Aorta (tissue), 5 donors: Measurements from ENCODE around the gene SCAF11. TPM values are rescaled to one million over a fixed set of nuclear protein-coding genes. Genes with fewer than 3 reads are reported as not detected.

Experiments
- ATAC-seq: fragments of 200-7000 bp; cut with Tn5 transposase; one replicate; pipeline ENCODE4 v1.9.1; 2022; ENCODE audit warnings: moderate library complexity; ENCODE audit not compliant: low FRiP score
- DNase-seq, 2 donors: peaks; one replicate each; pipeline ENCODE4 v3.0.0-alpha.2; 2020
- H3K27ac ChIP-seq, 2 donors: one replicate each; pipeline ENCODE4 v1.5.1; 2013; ENCODE audit warnings: low read length in 2 of 2, mild to moderate bottlenecking in 2 of 2, moderate library complexity in 2 of 2, control low read depth in 1 of 2, inconsistent platforms in 1 of 2, low read depth in 1 of 2
- H3K27me3 ChIP-seq, 2 donors: one replicate each; pipeline ENCODE4 v1.6.1; 2013; ENCODE audit warnings: control low read depth in 1 of 2, low read length in 1 of 2, mild to moderate bottlenecking in 1 of 2, moderate library complexity in 1 of 2; ENCODE audit not compliant: insufficient read depth in 2 of 2, control insufficient read depth in 1 of 2
- H3K36me3 ChIP-seq, 2 donors: one replicate each; pipeline ENCODE4 v1.6.1; 2013; ENCODE audit warnings: control low read depth in 1 of 2, low read length in 1 of 2, mild to moderate bottlenecking in 1 of 2; ENCODE audit not compliant: insufficient read depth in 2 of 2, control insufficient read depth in 1 of 2
- H3K4me1 ChIP-seq, 2 donors: one replicate each; pipeline ENCODE4 v1.6.1; 2013; ENCODE audit warnings: low read length in 2 of 2, control low read depth in 1 of 2, mild to moderate bottlenecking in 1 of 2, moderate library complexity in 1 of 2; ENCODE audit not compliant: insufficient read depth in 2 of 2, control insufficient read depth in 1 of 2
- H3K4me3 ChIP-seq, 2 donors: one replicate each; pipeline ENCODE4 v1.5.1; 2013; ENCODE audit warnings: low read length in 2 of 2, control low read depth in 1 of 2, mild to moderate bottlenecking in 1 of 2
- H3K9me3 ChIP-seq: one replicate; pipeline ENCODE4 v1.6.1; 2013; ENCODE audit warnings: mild to moderate bottlenecking, low read length; ENCODE audit not compliant: control insufficient read depth
- WGBS, 2 donors: extraction: QIAGEN DNeasy Blood & Tissue Kit; methylation state at CpG; one replicate each; pipeline ENCODE4 v1.1.7; 2013; 5-methylcytosine and 5-hydroxymethylcytosine counted together
- intact Hi-C, 2 donors: fragments of 100-400 bp; cut with DNase I; formaldehyde crosslinking; loops; one replicate each; pipeline versions ENCODE4 v1.14.2 to v1.15.0; 2022
- polyA plus RNA-seq, 2 donors: library from polyadenylated mRNA; stranded (reverse); fragments of 200-250 nt; gene quantifications; one replicate each; pipeline ENCODE4 v1.2.3, GENCODE V29; 2013
- total RNA-seq, 2 donors: library from RNA; stranded (reverse); fragmentation: NEBNext Ultra II Directional; extraction: Animal tissue kit (Norgen Biotek cat#: 25700); gene quantifications; one replicate each; pipeline ENCODE4 v1.2.1, GENCODE V29; 2021
- donor health status: healthy with polysubstance abuse.
- donor health status: Bipolar disorder and iron deficiency.
- donor health status: DM: no; HTN: no; CAD: no.
- donor health status: DM: no; HTN: no; CAD: no.
- donor health status: DM: yes; HTN: yes; CAD: no.

Gene SCAF11
- total and polyA plus RNA-seq, 4 donors: 25.5 to 167 (median 87.4) TPM

DNA sequence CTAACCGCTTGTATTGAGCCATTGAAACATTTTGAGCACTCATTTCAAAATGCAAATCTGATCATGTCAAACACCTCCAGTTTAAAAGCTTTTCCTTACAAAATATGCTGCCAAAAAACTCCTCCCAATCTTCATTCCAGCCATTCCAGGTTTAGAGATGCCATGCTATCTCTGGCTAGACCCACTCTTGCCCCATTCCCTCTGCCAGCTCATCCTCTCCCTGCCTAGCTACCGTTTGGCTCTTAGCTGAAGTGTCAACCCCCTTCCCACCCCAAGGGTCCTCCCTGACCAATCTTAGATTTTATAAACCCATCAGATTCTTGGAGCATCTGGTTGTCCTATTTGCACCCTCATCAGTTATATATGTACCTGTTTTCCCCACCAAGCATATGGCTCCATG, 75.0 kb downstream of the SCAF11 start:
- Histone ChIP-seq H3K4me1 (no peaks in the 10 kb centered on the region), H3K27ac (no peak overlapping the region), H3K27me3 (no peaks in the 10 kb centered on the region), H3K4me3 (no peak overlapping the region), H3K9me3 (no peaks in the 10 kb centered on the region), H3K36me3 (no peaks in the 10 kb centered on the region)
- ATAC-seq (no peak), DNase-seq (no peak)
- WGBS, 2 donors: 89 to 93% methylated on average over 2 of the region's 2 CpGs
- intact Hi-C loops: no loop called here

DNA sequence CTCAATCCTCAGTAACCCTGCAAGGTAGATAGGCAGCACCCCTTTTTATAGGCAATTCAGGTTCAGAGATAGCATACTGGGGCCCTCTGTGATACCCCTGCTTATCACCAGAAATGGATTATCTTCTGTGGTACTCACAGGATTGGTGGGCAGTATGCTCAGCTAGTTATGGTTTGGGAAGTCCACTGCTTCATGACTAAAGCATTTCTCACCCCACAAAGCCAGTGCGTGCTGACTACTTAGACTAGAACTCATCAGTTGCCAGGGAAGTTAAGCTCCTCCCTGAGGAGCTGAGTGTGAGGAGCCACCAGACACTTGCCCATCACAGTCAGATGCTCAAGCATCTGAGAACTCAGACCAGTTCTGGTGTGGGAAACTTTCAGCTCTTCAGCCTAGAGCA, 76.3 kb downstream of the SCAF11 start:
- DNase-seq: no peak
- Histone ChIP-seq H3K36me3 (no peaks in the 10 kb centered on the region), H3K27ac (no peak overlapping the region), H3K4me3 (no peak overlapping the region), H3K4me1 (no peaks in the 10 kb centered on the region), H3K9me3 (no peaks in the 10 kb centered on the region), H3K27me3 (no peaks in the 10 kb centered on the region)
- intact Hi-C loops: no loop called here
- no peak for ATAC-seq
- WGBS, 2 donors: 20 to 39% methylated on average over 1 of the region's 1 CpG

DNA sequence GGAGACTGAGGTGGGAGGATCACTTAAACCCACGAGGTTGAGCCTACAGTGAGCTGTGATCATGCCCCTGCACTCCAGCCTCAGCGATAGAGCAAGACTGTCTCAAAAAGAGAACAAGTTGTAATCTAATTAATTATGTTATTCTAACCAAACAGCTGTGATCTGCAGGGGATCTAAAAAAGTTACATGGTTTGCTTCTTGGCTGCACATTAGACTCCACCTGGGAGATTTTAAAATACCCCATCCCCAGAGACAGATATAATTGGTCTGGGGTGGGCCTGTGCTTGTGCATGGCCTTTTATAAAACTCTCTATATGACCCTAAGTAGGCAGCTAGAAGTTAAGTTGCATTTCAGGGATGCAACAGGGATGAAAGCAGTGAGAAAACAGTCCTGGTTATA, 76.7 kb downstream of the SCAF11 start:
- Histone ChIP-seq H3K4me3 (no peak overlapping the region), H3K4me1 (no peaks in the 10 kb centered on the region), H3K27ac (no peak overlapping the region), H3K9me3 (no peaks in the 10 kb centered on the region), H3K36me3 (no peaks in the 10 kb centered on the region), H3K27me3 (no peaks in the 10 kb centered on the region)
- WGBS, 2 donors: 58 to 68% methylated on average over 2 of the region's 2 CpGs
- intact Hi-C loops: no loop called here
- DNase-seq (no peak), ATAC-seq (no peak)

DNA sequence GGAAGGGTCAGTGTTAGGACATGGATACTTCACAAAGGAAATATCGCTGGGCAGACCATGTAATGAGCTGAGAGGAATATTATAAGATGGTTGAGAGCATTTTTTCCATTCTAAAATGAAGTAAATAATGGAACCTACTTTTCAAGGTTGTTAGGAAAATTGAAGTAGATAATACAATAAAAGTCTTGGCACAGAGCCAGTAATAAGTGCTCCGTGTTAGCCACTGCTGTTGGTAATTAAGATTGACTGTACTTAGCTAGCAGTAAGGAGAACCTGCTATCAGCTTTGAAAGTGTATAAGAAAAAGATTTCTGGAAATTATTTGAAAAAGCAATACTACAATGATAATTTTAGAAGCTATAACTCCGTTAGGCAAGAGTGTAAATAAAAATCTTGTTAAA, 77.6 kb downstream of the SCAF11 start:
- H3K27me3 ChIP-seq: no peaks in the 10 kb centered on the region
- H3K36me3 ChIP-seq: no peaks in the 10 kb centered on the region
- H3K27ac ChIP-seq: no peak overlapping the region
- no peak for DNase-seq
- no peaks in the 10 kb centered on the region for H3K9me3 ChIP-seq
- no peaks in the 10 kb centered on the region for H3K4me1 ChIP-seq
- no peak for ATAC-seq
- WGBS, 2 donors: 60 to 62% methylated on average over 3 of the region's 3 CpGs
- intact Hi-C loops: no loop called here
- H3K4me3 ChIP-seq: no peak overlapping the region

DNA sequence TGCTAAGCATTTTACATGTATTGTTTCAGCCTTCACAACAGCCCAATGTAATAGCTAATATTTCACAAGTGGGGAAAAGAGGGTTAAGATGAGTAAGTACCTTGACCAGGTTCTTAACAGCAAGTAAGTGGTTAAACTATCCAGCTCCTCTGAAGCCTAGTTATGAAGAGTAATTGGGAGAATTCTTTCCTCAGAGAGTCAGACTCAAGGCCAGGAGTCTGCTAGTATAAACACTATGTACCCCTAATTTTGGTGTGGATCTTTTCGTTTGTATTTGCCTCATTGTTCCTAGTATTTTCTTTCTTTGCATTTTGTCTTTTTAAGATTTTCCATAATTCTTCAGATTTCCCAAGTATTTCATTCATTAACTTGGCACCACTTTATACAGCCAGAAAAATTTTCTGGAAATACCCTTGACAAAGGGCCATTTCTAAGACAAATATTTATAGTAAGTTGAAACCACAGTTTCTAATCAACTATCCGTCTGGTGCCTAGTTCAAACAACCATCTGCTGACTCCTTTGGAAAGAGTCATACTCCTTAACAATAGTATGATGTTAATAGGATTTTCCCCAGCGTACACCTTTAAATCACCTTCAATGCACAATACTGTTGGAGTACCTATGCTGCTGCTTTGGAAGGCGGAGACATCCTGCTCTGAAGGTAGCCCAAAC, 81.2 kb downstream of the SCAF11 start:
- WGBS, 2 donors: 45 to 50% methylated on average over 4 of the region's 4 CpGs
- H3K27ac ChIP-seq: no peak overlapping the region
- ATAC-seq: no peak

DNA sequence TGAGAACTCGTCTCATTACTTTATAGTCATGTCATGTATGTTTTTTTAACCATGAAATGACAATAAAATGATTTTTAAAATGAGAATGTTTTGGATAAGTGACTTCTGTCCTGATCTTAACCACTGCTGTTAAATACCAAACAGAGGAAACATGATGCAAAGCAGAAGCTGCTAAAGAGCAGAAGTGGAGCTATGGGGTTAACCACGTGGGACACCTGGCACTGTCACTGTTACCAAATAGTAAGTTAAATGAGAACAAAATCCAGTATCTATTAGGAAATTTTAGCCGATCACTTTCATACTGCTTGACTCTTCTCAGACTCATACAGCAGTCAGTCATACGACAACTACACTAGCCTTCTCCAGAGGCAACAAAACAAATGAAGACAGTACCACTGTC, 82.4 kb downstream of the SCAF11 start:
- no peak for ATAC-seq

More for the DNA sequence above, 81.2 kb downstream of the SCAF11 start:
- Histone ChIP-seq H3K4me3 (no peak overlapping the region), H3K27me3 (no peaks in the 10 kb centered on the region), H3K36me3 (no peaks in the 10 kb centered on the region), H3K9me3 (no peaks in the 10 kb centered on the region), H3K4me1 (no peaks in the 10 kb centered on the region)
- DNase-seq: no peak
- intact Hi-C loops: no loop called here

DNA sequence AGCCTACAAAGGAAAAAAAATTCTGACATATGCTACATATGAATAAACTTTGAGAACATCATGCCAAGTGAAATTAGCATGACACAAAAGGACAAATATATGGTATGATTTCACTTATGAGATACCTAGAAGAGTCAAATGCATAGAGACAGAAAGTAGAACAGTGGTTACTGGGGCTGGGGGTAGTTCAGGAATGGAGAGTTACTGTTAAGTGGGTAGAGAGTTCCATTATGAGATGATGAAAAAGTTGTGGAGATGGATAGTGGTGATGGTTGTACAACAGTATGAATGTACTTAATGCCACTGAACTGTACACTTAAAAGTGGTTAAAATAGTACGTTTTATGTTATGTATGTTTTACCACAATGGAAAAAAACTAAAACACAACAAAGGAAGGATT, 92.3 kb downstream of the SCAF11 start:
- intact Hi-C loops: no loop called here
- H3K27me3 ChIP-seq: no peaks in the 10 kb centered on the region
- H3K4me1 ChIP-seq: no peaks in the 10 kb centered on the region
- DNase-seq: no peak
- H3K27ac ChIP-seq: no peak overlapping the region
- no peaks in the 10 kb centered on the region for H3K9me3 ChIP-seq
- no peak overlapping the region for H3K4me3 ChIP-seq
- peaks cover 2 to 6% of the 10 kb centered on the region in 2 donors for H3K36me3 ChIP-seq
- ATAC-seq: no peak
- 86 to 94% methylated on average over 1 of the region's 1 CpG for WGBS, 2 donors

More for the DNA sequence above, 82.4 kb downstream of the SCAF11 start:
- intact Hi-C loops: no loop called here
- H3K27ac ChIP-seq: no peak overlapping the region
- DNase-seq: no peak
- H3K4me1 ChIP-seq: no peaks in the 10 kb centered on the region
- no peaks in the 10 kb centered on the region for H3K36me3 ChIP-seq
- 81 to 87% methylated on average over 4 of the region's 4 CpGs for WGBS, 2 donors
- H3K9me3 ChIP-seq: no peaks in the 10 kb centered on the region
- H3K4me3 ChIP-seq: no peak overlapping the region
- no peaks in the 10 kb centered on the region for H3K27me3 ChIP-seq

DNA sequence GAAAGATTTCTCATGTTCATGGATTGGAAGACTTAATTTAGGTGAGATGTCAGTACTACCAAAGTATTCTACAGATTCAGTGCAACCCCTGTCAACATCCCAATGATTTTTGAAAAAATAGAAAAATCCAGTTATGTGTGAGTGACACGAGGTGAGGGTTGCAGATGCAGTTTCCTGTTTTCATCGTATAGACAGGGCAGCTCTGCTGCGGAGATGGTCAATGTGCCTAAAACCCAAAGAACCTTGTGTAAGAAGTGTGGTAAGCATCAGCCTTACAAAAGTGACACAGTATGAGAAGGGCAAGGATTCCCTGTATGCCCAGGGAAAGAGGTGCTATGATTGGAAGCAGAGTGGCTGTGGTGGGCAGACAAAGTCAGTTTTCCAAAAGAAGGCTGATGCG, 94.4 kb downstream of the SCAF11 start:
- DNase-seq: no peak
- no peaks in the 10 kb centered on the region for H3K4me1 ChIP-seq
- ATAC-seq: no peak
- H3K36me3 ChIP-seq: peaks cover 2 to 6% of the 10 kb centered on the region in 2 donors
- intact Hi-C loops: no loop called here
- H3K27ac ChIP-seq: no peak overlapping the region
- no peaks in the 10 kb centered on the region for H3K27me3 ChIP-seq
- no peak overlapping the region for H3K4me3 ChIP-seq
- 97% methylated on average over 4 of the region's 4 CpGs for WGBS, 2 donors
- no peaks in the 10 kb centered on the region for H3K9me3 ChIP-seq

DNA sequence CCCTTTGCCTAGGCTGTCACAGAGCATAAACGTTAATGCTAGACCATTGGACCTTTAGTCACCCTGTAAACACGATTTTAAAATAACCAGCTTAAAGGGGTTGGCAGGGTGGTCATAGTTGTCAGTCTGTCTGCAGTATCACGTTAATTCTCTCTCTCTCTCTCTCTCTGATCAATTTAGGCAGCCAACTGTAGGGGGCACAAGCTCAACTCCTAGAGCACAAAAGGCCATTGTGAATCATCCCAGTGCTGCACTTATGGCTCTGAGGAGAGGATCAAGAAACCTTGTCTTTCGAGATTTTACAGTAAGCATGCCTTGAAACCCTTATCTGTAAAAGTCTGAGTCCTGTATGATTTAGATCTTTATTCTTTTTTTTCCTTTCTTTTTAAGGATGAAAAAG, 97.1 kb downstream of the SCAF11 start:
- H3K9me3 ChIP-seq: no peaks in the 10 kb centered on the region
- ATAC-seq (no peak), DNase-seq (no peak)
- H3K27me3 ChIP-seq: no peaks in the 10 kb centered on the region
- H3K36me3 ChIP-seq: peaks cover 2 to 6% of the 10 kb centered on the region in 2 donors
- intact Hi-C loops: no loop called here
- no peaks in the 10 kb centered on the region for H3K4me1 ChIP-seq
- H3K27ac ChIP-seq: no peak overlapping the region
- WGBS, 2 donors: 54 to 58% methylated on average over 4 of the region's 4 CpGs
- H3K4me3 ChIP-seq: no peak overlapping the region
